HEK293 (cell line): ENCODE data around the gene CDK4.

ENCODE experiments used
- ATF2 ChIP-seq: fragments of 450-650 bp; formaldehyde crosslinking; IDR thresholded peaks from 2 replicates; pipeline ENCODE4 v1.5.1; 2016; ENCODE audit warnings: missing biosample characterization, missing genetic modification characterization, low read depth
- EGR2 ChIP-seq: fragments of 450-650 bp; formaldehyde crosslinking; IDR thresholded peaks from 2 replicates; pipeline ENCODE4 v1.5.1; 2016; ENCODE audit warnings: low read depth, missing biosample characterization, missing genetic modification characterization
- ELK4 ChIP-seq: IDR thresholded peaks from 2 replicates; pipeline ENCODE4 v1.6.1; 2011; ENCODE audit warnings: mild to moderate bottlenecking, low read depth, low read length, borderline replicate concordance
- HOXA7 ChIP-seq: sonication (generic); formaldehyde crosslinking; IDR thresholded peaks from 2 replicates; pipeline ENCODE4 v1.8.1; 2022; ENCODE audit warnings: missing genetic modification reagents, borderline replicate concordance
- KLF7 ChIP-seq: fragments of 450-650 bp; formaldehyde crosslinking; IDR thresholded peaks from 2 replicates; pipeline ENCODE4 v1.5.1; 2016; ENCODE audit warnings: missing biosample characterization, missing genetic modification characterization, borderline replicate concordance
- OVOL3 ChIP-seq: fragments of 450-650 bp; formaldehyde crosslinking; IDR thresholded peaks from 2 replicates; pipeline ENCODE4 v1.5.1; 2016; ENCODE audit warnings: missing biosample characterization, missing genetic modification characterization
- SETDB1 ChIP-seq: IDR thresholded peaks from one replicate; pipeline ENCODE4 v1.6.1; 2017; ENCODE audit warnings: mild to moderate bottlenecking, low read length, moderate library complexity, mixed read lengths; ENCODE audit not compliant: insufficient read length
- TCF7L2 ChIP-seq: IDR thresholded peaks from 2 replicates; pipeline ENCODE4 v1.6.1; 2011; ENCODE audit warnings: low read depth, mild to moderate bottlenecking, inconsistent platforms, low read length, moderate library complexity, borderline replicate concordance
- WT1 ChIP-seq: fragments of 450-650 bp; formaldehyde crosslinking; IDR thresholded peaks from 2 replicates; pipeline ENCODE4 v1.5.1; 2016; ENCODE audit warnings: missing biosample characterization, missing genetic modification characterization
- ZBTB10 ChIP-seq: fragments of 450-650 bp; formaldehyde crosslinking; IDR thresholded peaks from 2 replicates; pipeline ENCODE4 v1.5.1; 2016; ENCODE audit warnings: missing biosample characterization, missing genetic modification characterization
- ZBTB20 ChIP-seq: fragments of 450-650 bp; formaldehyde crosslinking; IDR thresholded peaks from 2 replicates; pipeline ENCODE4 v1.5.1; 2016; ENCODE audit warnings: missing biosample characterization, missing genetic modification characterization
- ZNF19 ChIP-seq: fragments of 450-650 bp; formaldehyde crosslinking; IDR thresholded peaks from 2 replicates; pipeline ENCODE4; 2016; ENCODE audit warnings: missing biosample characterization, missing genetic modification characterization, low read depth
- ZNF24 ChIP-seq: fragments of 450-650 bp; formaldehyde crosslinking; IDR thresholded peaks from 2 replicates; pipeline ENCODE4 v1.5.1; 2016; ENCODE audit warnings: missing biosample characterization, missing genetic modification characterization
- ZNF274 ChIP-seq, 2 experiments: fragments of 200-500 bp in 1 of 2; fragments of 450-650 bp in 1 of 2; sonication (Bioruptor generic) in 1 of 2; formaldehyde crosslinking in 1 of 2; IDR thresholded peaks; 2 replicates each; pipeline versions ENCODE4 v1.5.1 to v1.6.1; 2014 to 2016; ENCODE audit warnings: borderline replicate concordance in 1 of 2, inconsistent platforms in 1 of 2, low read length in 1 of 2, missing biosample characterization in 1 of 2, missing genetic modification characterization in 1 of 2
- ZNF280C ChIP-seq: fragments of 450-650 bp; formaldehyde crosslinking; IDR thresholded peaks from 2 replicates; pipeline ENCODE4 v1.5.1; 2016; ENCODE audit warnings: missing biosample characterization, missing genetic modification characterization
- ZNF341 ChIP-seq: fragments of 450-650 bp; formaldehyde crosslinking; IDR thresholded peaks from 2 replicates; pipeline ENCODE4; 2016; ENCODE audit warnings: low read depth, missing biosample characterization, missing genetic modification characterization
- ZNF350 ChIP-seq: fragments of 450-650 bp; formaldehyde crosslinking; IDR thresholded peaks from 2 replicates; pipeline ENCODE4 v1.5.0; 2017; ENCODE audit warnings: missing biosample characterization, mild to moderate bottlenecking, missing genetic modification characterization
- ZNF391 ChIP-seq: fragments of 450-650 bp; formaldehyde crosslinking; IDR thresholded peaks from 2 replicates; pipeline ENCODE4 v1.5.1; 2016; ENCODE audit warnings: low read depth, missing biosample characterization, missing genetic modification characterization, borderline replicate concordance
- ZNF48 ChIP-seq: fragments of 450-650 bp; formaldehyde crosslinking; IDR thresholded peaks from 2 replicates; pipeline ENCODE4 v1.5.1; 2016; ENCODE audit warnings: missing biosample characterization, missing genetic modification characterization
- ZNF580 ChIP-seq: fragments of 450-650 bp; formaldehyde crosslinking; IDR thresholded peaks from 2 replicates; pipeline ENCODE4 v1.5.1; 2016; ENCODE audit warnings: missing biosample characterization, missing genetic modification characterization
- ZNF707 ChIP-seq: fragments of 450-650 bp; formaldehyde crosslinking; IDR thresholded peaks from 2 replicates; pipeline ENCODE4 v1.5.1; 2016; ENCODE audit warnings: missing biosample characterization, missing genetic modification characterization
- ZNF785 ChIP-seq: fragments of 450-650 bp; formaldehyde crosslinking; IDR thresholded peaks from 2 replicates; pipeline ENCODE4 v1.5.1; 2016; ENCODE audit warnings: missing biosample characterization, missing genetic modification characterization
- ZSCAN16 ChIP-seq: fragments of 450-650 bp; formaldehyde crosslinking; IDR thresholded peaks from 2 replicates; pipeline ENCODE4 v1.5.1; 2016; ENCODE audit warnings: missing biosample characterization, missing genetic modification characterization
- TF ChIP-seq, protein P1 (sequence below): fragments of 450-650 bp; formaldehyde crosslinking; IDR thresholded peaks from 2 replicates; pipeline ENCODE4 v1.5.1; 2016; ENCODE audit warnings: missing biosample characterization, missing genetic modification characterization
- TF ChIP-seq, protein P2 (sequence below): fragments of 450-650 bp; IDR thresholded peaks from 2 replicates; pipeline ENCODE4 v1.5.1; 2018; ENCODE audit warnings: missing biosample characterization, missing genetic modification characterization

Gene CDK4

DNA sequence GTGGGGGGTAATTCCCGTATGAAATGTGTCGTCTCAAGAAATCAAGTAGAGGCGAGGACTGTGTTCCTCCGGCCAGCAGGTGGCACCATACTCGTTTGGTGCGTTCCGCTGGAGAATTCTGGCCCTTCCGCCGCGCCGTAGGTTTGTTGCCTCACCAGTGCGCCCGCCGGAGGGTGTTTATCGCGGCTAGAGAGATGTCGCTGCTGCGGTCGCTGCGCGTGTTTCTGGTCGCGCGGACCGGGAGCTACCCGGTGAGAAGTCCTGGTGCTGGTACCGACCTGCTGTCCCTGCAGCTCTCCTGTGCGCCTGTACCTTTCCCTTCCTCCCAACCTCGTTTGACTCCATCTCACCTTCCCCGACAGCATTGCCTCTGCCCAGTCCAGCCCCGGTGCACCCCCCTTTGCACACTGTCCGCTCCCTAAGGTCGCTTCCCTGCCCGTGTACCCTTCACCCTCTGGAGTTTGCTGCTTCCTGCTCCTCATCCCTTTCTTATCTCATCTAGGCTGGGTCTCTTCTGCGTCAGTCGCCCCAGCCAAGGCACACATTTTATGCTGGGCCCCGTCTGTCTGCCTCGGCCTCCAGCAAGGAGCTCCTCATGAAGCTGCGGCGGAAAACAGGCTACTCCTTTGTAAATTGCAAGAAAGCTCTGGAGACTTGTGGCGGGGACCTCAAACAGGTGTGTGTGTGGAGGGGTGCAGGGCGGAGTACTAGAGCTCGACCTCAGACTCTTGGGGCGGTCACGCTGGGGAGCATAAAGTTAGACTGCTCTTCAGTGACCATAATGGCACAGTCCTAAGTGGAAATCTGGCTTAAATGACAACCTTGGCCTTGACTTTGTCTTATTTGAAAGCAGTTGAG lies 30.7 kb upstream of the CDK4 start, which contains the start of gene TSFM (continued):
- TF ChIP-seq OVOL3 (tag by site-specific recombination) (peak; percentile 91), ZNF48 (tag by site-specific recombination) (no peak), SETDB1 (no peak), ZNF280C (tag by site-specific recombination) (no peak), ATF2 (no peak), ELK4 (no peak), TCF7L2 (no peak), KLF7 (no peak; the same call in 1 of the 2 replicates), ZNF391 (tag by site-specific recombination) (peak; percentile 90), ZNF274 (IDR thresholded peaks at IDR 0.05; ENCODE audit: low read length) (no peak), ZNF274 (tag by site-specific recombination; IDR thresholded peaks at IDR 0.05; ENCODE audit: borderline replicate concordance) (no peak), ZNF341 (peak; percentile 42; the same call in 1 of the 2 replicates), ZNF350 (tag by site-specific recombination) (no peak), ZNF707 (tag by site-specific recombination) (no peak), ZNF785 (peak; percentile 73), ZSCAN16 (no peak; the same call in 1 of the 2 replicates), ZNF19 (no peak), HOXA7 (CRISPR knock-in tag) (no peak), WT1 (tag by site-specific recombination) (peak; percentile 40; the same call in 1 of the 2 replicates), ZBTB10 (tag by site-specific recombination) (peak; percentile 74; the same call in 1 of the 2 replicates), ZBTB20 (tag by site-specific recombination) (peak; percentile 67; the same call in 1 of the 2 replicates), EGR2 (tag by site-specific recombination) (no peak), ZNF580 (tag by site-specific recombination) (peak; percentile 95), ZNF24 (tag by site-specific recombination) (peak; percentile 91)
- TF ChIP-seq, protein P1, sequence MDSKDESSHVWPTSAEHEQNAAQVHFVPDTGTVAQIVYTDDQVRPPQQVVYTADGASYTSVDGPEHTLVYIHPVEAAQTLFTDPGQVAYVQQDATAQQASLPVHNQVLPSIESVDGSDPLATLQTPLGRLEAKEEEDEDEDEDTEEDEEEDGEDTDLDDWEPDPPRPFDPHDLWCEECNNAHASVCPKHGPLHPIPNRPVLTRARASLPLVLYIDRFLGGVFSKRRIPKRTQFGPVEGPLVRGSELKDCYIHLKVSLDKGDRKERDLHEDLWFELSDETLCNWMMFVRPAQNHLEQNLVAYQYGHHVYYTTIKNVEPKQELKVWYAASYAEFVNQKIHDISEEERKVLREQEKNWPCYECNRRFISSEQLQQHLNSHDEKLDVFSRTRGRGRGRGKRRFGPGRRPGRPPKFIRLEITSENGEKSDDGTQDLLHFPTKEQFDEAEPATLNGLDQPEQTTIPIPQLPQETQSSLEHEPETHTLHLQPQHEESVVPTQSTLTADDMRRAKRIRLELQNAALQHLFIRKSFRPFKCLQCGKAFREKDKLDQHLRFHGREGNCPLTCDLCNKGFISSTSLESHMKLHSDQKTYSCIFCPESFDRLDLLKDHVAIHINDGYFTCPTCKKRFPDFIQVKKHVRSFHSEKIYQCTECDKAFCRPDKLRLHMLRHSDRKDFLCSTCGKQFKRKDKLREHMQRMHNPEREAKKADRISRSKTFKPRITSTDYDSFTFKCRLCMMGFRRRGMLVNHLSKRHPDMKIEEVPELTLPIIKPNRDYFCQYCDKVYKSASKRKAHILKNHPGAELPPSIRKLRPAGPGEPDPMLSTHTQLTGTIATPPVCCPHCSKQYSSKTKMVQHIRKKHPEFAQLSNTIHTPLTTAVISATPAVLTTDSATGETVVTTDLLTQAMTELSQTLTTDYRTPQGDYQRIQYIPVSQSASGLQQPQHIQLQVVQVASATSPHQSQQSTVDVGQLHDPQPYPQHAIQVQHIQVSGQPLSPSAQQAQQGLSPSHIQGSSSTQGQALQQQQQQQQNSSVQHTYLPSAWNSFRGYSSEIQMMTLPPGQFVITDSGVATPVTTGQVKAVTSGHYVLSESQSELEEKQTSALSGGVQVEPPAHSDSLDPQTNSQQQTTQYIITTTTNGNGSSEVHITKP = peak; percentile 89
- TF ChIP-seq, protein P2, sequence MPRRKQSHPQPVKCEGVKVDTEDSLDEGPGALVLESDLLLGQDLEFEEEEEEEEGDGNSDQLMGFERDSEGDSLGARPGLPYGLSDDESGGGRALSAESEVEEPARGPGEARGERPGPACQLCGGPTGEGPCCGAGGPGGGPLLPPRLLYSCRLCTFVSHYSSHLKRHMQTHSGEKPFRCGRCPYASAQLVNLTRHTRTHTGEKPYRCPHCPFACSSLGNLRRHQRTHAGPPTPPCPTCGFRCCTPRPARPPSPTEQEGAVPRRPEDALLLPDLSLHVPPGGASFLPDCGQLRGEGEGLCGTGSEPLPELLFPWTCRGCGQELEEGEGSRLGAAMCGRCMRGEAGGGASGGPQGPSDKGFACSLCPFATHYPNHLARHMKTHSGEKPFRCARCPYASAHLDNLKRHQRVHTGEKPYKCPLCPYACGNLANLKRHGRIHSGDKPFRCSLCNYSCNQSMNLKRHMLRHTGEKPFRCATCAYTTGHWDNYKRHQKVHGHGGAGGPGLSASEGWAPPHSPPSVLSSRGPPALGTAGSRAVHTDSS (tag by site-specific recombination) = 0 out of 2 replicates have a peak, but pooled peaks have one; percentile 13
